ENCODE measurements around the gene LRRC45.

Gene LRRC45

DNA sequence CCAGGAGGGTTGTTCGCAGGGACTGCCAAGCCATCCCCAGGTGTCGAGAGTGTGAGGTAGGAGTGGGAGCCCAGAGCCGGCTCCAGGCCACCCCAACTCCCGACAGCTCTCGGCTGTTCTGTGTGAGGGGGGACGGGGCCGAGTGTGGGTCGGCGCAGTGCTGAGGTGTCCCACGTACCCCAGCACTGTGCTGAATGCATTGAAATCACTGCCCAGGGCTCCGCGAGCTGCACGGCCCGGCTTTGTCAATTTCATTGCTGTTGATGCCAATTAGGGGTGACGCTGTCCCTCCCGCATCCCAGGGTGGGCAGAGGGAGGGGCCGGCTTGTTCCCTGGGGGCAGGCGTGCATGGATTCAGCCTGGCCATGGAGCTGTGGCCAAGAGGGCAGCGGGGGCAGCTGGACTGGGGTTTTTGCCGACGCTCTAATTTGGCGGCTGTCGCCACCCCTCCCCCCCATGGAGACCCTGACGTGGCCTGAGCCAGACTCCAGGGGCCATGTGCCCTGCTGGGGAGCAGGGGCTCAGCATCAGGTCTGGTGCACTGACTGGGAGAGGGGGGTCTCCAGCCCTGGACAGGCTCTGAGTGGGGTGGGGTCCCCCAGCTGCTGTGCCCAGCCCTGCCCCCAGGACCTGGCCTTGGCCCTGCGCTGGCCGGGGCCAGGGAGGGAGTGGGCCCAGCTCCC is 14.7 kb upstream of the LRRC45 start:
- DNase-seq: no peak

DNA sequence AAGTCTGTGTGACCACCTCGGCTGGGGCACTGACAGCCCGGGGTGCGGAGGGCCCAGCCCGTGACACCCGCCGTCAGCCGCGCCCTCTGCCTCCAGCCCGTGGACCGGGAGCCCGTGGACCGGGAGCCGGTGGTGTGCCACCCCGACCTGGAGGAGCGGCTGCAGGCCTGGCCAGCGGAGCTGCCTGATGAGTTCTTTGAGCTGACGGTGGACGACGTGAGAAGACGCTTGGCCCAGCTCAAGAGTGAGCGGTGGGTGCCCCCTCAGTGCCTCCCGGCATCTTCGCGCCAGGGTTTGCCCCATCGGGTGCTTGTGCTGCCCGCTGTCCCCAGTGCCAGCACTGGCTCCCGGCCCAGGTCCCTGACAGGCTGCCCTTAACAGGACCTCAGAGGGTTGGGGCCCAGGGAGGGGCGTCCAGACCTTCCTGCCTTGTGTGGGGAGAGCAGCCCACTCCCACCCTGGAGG is 14.1 kb upstream of the LRRC45 start:
- DNase-seq: no peak

- no peak for DNase-seq
Measured at GRCh38 chr17:82009413-82009812, 13.7 kb upstream of the LRRC45 start.

- DNase-seq: no peak
Measured at GRCh38 chr17:82010575-82011525, 12.3 kb upstream of the LRRC45 start.

DNA sequence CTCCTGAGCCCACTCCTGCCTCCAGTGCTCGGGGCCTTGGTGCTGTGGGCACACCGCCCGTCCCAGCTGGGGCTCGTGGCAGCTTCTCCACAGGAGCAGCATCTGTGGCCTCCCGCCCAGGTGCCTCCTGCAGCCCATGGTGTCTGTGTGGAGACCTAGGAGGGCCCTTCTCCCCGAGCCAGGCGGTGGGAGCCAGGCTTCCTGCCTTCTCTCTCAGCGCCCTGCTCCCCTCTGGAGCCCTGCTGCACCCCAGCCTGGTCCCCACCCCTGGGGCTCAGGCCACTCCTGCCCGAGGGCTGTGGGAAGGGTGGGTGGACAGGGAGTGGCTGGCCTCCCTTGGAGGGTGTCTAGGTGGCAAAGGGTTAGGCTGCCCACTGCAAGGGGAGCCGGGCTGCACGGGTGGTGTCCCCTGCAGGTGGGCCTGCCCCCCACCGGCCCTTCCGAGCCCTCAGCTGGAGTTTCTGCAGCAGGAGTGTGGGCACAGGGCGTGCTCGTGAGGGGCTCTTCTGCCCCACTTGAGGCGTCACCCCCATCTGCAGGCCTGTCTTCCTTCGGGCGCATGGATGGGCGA is 11.4 kb upstream of the LRRC45 start:
- DNase-seq: no peak

DNA sequence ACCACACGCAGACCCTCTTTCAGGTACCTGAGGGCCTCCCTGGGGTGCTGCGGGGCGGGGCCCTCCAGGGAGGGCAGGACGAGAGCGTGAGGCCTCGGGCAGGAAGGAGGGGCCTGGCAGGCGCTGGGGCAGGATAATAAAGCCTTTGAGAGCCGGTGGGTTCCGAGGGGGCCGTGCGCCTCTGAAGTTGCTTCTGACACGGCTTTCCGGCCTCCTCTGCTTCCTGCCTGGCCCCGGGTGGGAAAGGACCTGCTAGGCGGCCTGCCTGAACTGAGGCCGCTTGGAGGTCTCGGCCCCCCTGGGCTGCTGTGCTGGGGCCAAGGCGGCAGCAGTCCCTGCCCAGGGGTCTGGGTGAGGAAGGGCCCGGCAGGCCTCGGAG is 10.9 kb upstream of the LRRC45 start:
- no peak for DNase-seq

GRCh38 chr17:82012640-82013295 is 10.3 kb upstream of the LRRC45 start:
- no peak for DNase-seq

DNA sequence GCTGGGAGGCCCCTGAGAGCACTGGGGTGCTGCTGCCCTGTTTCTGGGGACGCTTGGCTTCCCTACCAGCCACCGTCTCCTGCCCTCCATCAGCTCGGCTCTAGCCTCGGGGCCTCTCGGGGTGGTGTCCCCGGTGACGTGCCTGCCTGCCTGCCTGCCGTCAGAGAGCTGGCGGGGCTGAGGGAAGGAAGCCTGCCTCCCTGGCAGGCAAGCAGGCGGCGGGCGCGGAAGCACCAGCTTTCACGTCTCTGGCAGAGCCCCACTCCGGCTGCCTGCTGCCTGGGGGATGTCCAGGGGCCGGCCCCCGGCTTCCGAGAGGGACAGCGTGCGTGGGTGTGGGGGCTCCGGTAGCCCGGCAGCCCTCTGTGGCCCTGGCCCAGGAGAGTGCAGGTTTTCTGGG is 9.8 kb upstream of the LRRC45 start:
- DNase-seq: no peak

DNA sequence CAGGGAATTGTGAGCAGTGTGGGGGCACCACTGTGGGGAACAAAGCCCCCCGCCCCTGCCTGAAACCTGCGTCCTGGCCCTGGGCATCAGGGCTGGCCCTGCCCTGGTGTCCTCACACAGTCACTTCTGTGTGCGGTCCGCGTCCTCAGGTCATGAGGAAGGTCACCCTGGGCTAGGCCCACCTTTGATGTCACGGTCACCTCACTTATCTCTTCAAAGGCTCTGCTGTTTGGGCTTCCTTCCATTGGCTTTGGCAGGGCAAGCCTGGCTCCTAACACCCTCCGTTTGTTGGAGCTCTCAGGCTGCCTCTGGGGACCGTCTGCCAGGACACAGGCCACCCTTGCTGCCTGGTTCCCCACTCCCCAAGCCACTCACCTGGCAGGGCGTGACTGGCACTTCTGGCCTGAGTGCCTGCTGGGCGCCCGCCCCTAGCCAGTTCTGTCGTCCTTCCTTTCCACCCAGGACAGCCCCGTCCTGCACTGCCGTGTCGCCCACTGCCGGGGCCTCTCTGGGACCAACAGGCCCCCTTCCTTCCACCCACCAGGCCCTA is 9.3 kb upstream of the LRRC45 start:
- no peak for DNase-seq

GRCh38 chr17:82014432-82014831 is 8.7 kb upstream of the LRRC45 start:
- DNase-seq: no peak

GRCh38 chr17:82014971-82015310 is 8.2 kb upstream of the LRRC45 start:
- DNase-seq: no peak

DNA sequence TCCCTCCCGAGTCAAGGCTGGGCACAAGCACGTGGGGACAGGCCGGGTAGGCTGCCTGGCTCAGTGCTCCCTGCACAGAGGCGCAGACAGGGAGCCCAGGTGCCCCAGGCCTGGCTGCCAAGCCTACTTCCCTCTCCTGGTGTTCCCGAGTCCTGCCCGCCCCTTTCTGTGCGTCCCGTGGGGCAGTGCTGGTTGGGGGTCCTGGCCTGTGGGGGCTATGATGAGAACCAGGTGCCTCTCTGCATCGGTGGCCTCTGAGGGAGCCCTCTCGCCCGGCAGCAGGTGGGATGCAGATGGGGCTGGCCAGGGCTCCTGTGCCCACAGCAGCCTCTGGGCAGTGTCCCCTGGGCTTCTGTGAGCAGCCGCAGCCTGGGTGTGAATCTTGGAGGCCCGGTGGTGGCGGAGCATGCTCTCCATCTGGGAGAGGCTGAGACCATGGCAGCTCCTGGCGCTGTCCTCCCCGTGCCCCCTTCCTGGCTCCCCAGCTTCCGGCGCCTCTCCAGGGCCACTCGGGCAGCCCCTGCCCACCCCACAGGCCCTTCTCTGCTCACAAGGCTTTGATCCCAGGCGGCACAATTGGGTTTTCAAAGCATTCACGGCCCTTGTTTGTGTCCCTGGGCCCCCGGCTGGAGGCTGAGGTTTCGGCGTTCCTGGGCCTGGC is 7.7 kb upstream of the LRRC45 start:
- no peak for DNase-seq

GRCh38 chr17:82016061-82016874 is 6.8 kb upstream of the LRRC45 start:
- DNase-seq: no peak

DNA sequence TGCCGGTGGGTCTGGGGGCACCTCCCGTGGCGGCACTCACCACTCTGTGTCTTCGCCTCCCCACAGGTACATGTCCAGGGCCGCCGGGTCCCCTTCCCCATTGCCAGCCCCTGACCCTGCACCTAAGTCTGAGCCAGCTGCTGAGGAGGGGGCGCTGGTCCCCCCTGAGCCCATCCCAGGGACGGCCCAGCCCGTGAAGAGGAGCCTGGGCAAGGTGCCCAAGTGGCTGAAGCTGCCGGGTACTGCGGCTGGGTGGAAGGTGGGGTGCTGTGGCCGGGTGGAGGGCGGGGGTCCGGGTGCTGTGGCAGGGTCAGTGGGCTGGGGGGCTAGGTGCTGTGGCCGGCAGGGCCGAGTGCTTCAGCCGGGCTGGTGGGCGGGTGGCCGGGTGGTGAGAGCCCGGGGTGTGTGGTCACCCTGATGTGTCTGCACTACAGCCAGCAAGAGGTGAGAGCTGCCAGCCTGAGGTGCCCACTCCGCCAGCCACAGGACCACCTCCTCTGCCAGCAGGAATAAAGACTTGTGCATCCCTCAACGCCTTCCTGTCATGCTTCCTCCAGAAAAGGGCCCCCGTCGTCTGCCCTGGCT is 6.1 kb upstream of the LRRC45 start:
- DNase-seq: no peak

DNA sequence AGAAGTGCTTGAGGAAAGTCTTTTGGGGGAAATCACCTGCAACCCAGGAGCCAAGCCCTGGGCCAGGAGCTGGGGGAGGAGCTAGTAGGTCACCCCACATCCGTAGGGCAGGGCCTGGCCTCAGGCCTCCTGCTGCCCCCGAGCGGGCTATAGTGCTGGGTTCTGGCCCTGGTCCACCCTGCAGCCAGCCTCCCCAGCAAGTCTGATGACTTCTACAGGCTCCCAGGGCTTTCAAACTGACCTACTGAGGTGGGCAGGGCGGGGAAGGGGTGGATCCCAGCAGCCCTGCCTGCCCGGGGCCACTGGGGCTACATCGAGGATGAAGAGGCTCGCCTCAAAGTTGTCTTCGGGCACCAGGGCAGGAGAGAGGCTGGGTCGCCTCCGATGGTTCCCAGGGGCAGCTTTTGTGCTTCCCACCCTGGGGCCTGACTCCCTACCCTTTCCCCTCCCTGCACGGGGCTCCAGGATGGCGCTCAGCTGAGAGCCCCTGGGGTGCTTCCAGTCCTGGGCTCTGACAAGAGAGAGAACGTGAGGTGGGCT is 5.4 kb upstream of the LRRC45 start:
- DNase-seq: no peak

GRCh38 chr17:82018152-82018988 is 4.7 kb upstream of the LRRC45 start:
- no peak for DNase-seq

DNA sequence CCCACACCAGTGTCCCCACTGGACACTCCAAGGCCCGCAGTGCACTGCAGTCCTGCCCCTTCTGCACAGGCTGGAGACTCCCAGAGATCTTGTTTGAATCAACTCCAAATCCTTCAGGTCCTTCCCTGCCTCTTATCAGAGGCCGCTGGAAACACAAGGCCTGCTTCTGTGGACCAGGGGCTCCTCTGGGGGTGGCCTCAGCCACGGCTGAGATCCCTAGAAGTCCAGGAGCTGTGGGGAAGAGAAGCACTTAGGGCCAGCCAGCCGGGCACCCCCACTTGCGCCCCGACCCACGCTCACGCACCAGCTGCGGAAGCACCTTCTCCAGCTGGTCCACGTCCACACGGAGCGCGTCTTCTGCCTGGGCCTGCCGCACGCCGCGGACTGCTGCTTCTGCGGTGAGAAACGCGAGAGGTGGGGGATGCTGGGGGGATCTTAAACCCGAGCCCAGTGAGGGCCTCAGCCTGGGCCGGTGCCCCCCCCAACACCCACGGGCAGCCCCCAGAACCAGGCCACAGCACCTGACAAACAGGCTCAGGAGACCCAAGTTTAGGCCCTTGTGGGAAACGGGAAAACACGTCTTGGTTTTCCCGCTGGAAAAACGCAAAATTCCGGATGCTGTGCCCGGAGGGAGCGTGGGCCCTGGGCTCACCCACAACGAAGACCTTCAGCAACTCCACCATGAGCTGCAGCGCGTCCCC is 4.0 kb upstream of the LRRC45 start:
- DNase-seq: no peak

- DNase-seq: no peak
Measured at GRCh38 chr17:82019690-82020571, 3.2 kb upstream of the LRRC45 start.
